Stimulated activated naive B cell treated with anti-CD40 and anti-IgM and Interleukin-4, amounts not matched to agents 10 μg/mL and 1 μg/mL and 100 μg/mL, for 72 hours (primary cell): ENCODE data around the gene ENOX1.

Experiments used
- ATAC-seq, 2 donors: fragments of 150-1000 bp; cut with Tn5 transposase; replicated peaks; 2 replicates each; pipeline ENCODE4 v1.10.0; 2021; ENCODE audit warnings: moderate library complexity in 1 of 2
- DNase-seq: peaks from one replicate; pipeline ENCODE4 v3.0.0; 2021
- H3K27ac Mint-ChIP-seq: one replicate; pipeline ENCODE4 v1.8.0; 2022; ENCODE audit warnings: mild to moderate bottlenecking, mixed read lengths
- H3K27me3 Mint-ChIP-seq, 2 donors: one replicate each; pipeline ENCODE4 v1.8.0; 2022; ENCODE audit warnings: mixed read lengths in 2 of 2
- H3K36me3 Mint-ChIP-seq, 2 donors: one replicate each; pipeline ENCODE4 v1.8.0; 2022; ENCODE audit warnings: mixed read lengths in 2 of 2, mild to moderate bottlenecking in 1 of 2
- H3K4me1 Mint-ChIP-seq, 2 donors: one replicate each; pipeline ENCODE4 v1.8.0; 2022; ENCODE audit warnings: mixed read lengths in 2 of 2, mild to moderate bottlenecking in 1 of 2
- H3K4me3 Mint-ChIP-seq, 2 donors: one replicate each; pipeline ENCODE4 v1.8.0; 2022; ENCODE audit warnings: mild to moderate bottlenecking in 2 of 2, mixed read lengths in 2 of 2, moderate library complexity in 1 of 2
- H3K9me3 Mint-ChIP-seq, 2 donors: one replicate each; pipeline ENCODE4 v1.8.0; 2022; ENCODE audit warnings: mixed read lengths in 2 of 2, mild to moderate bottlenecking in 1 of 2

Gene ENOX1

DNA sequence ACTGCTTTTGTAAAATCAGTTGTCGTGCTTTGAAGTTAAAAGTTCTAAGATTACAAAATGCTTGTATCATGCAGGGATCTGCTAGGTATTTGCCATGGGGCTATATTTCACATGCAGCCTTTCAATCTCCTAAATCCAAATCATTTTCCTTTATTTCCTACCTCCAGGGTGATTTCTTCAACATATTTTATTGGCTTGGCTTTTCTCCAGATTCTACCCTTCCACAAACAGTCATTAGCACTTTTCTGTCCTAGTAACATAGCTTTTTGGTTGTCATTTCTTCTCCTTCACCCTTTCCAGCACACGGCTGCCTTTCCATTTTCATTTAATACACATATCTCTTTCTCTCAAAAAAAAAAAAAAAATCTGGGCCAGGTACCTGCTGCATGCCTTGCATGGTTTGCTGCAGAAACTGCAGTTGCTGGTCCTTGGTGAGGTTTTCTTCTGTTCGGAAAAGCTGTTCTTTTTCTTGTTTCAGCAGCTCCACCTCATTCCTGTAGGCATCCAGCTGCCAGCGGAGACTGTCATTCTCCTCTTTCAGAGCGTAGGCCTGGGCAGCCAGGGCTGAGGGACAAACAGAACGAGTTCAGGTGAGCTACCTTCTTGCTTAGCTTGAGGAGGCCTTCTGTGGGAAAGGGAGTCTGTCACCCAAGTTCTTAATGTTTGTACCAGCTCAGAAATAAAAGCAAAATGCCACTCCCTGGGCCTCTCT lies 488.6 kb downstream of the ENOX1 start:
- H3K4me3 Mint-ChIP-seq, result no peak overlapping the region
- DNase-seq, result no peak
- no peak for ATAC-seq
- no peaks in the 10 kb centered on the region for H3K4me1 Mint-ChIP-seq
- H3K27me3 Mint-ChIP-seq, result peaks cover 4 to 11% of the 10 kb centered on the region in 2 donors
- no peak overlapping the region for H3K27ac Mint-ChIP-seq
- no peaks in the 10 kb centered on the region for H3K36me3 Mint-ChIP-seq
- H3K9me3 Mint-ChIP-seq, result no peaks in the 10 kb centered on the region

DNA sequence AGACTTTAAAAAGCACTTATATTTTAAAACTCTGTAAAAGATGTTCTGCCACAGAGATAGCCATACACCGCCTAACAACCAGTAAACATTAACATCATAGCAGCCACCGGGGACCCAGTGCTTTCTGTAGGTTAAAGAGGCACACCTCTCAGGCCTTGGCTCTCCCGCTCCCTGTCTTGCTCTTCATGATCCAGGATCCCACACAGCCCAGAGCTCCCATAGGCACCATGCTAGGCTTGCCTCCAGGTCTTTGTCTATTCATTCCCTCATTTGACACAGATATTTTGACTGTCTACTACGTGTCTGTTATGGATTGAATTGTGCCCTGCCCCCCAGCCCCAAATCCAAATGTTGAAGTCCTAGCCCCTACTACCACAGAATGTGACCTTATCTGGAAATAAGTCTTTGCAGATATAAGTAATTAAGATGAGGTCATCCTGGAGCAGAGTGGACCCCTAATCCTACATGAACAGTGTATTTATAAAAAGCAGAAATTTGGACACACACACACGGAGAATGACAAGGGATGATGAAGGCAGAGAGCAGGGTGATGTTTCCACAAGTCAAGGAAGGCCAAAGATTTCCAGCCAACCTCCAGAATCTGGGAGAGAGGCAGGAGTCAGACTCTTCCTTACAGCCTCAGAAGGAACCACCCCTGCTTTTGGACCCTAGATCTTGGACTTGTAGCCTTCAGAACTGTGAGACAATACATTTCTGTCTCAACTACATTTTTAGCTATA lies 490.8 kb downstream of the ENOX1 start:
- Mint-ChIP-seq H3K36me3 (no peaks in the 10 kb centered on the region), H3K4me3 (no peak overlapping the region), H3K27ac (no peak overlapping the region), H3K4me1 (no peaks in the 10 kb centered on the region), H3K9me3 (no peaks in the 10 kb centered on the region), H3K27me3 (peaks cover 4 to 11% of the 10 kb centered on the region in 2 donors)
- DNase-seq (no peak), ATAC-seq (no peak)

DNA sequence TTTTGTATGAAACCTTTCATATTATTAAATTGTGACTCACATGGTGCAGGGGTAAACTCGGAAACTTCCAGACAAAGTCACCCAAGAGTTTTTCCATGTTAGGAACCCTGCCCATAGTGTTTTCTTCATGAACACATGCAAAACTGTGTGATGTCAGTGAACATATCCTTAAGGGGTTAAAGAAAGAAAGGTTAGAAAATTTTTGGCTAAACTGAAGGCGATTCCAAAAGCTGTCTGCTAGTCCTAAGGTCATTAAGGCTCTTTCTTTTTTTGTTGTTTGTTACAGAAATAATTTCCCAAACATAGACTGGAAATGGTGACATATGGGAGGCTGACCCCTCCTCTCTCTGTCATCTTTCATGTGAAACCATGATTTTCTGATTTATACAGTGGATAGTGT lies 491.5 kb downstream of the ENOX1 start:
- Mint-ChIP-seq H3K27ac (no peak overlapping the region), H3K4me1 (no peaks in the 10 kb centered on the region), H3K36me3 (no peaks in the 10 kb centered on the region), H3K9me3 (no peaks in the 10 kb centered on the region), H3K27me3 (peaks cover 6 to 11% of the 10 kb centered on the region in 2 donors), H3K4me3 (no peak overlapping the region)
- ATAC-seq (no peak), DNase-seq (no peak)

DNA sequence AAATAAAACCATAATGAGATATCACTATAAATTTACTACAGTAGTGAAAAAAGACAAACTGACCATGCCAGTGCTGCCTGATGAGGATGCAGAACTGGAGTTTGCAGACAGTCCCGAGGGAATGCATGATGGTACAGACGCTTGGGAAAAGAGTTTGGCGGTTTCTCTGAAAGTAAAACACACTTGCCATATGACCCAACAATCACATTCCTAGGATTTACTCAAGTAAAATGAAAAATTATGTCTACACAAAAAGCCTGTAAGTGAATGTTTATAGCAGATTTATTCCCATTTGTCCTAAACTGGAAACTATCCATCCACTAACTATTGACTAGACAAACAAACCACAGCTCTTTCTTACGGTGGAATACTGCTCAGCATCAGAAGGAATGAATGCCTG lies 492.4 kb downstream of the ENOX1 start:
- Mint-ChIP-seq H3K36me3 (no peaks in the 10 kb centered on the region), H3K27me3 (peaks cover 4 to 8% of the 10 kb centered on the region in 2 donors), H3K9me3 (no peaks in the 10 kb centered on the region), H3K27ac (no peak overlapping the region), H3K4me3 (no peak overlapping the region), H3K4me1 (no peaks in the 10 kb centered on the region)
- DNase-seq (no peak), ATAC-seq (no peak)

DNA sequence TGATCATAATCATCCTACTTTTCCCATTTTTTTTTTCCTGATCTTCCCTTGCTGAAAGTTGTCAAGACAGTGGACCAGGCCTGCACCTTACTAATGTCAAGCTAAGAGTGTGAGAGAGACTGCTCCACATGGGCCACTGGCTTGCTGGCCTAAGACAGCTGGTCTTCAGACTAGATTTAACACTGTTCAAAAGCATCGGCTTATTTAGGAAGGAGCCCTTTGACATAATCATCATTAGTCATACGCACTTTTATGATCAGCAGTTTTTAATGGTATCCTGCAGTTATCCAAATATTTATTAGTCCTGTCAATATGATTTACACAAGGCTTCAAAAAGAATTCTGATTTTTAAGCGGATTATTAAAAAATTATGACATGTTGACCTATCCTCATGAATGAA lies 492.8 kb downstream of the ENOX1 start:
- Mint-ChIP-seq H3K4me1 (no peaks in the 10 kb centered on the region), H3K9me3 (no peaks in the 10 kb centered on the region), H3K27ac (no peak overlapping the region), H3K36me3 (no peaks in the 10 kb centered on the region), H3K27me3 (peaks cover 3 to 4% of the 10 kb centered on the region in 2 donors), H3K4me3 (no peak overlapping the region)
- ATAC-seq (no peak), DNase-seq (no peak)

DNA sequence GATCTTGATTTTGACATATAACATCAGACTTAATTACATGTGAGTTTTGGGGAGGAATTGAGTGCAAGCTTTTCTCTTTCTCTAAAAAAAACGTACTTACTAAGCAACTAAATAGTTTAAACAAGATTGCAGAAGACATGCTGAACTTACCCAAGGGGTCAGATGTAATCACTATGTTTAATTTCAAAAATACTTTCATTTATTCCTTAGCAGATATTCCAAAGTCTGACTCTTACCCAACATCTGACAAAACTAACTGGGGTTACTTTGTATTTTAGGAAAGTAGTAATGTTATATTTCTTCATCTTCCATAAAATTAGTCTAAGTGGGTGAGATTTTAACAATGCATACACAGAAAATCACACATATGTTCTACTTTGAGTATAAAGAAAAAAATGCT lies 493.2 kb downstream of the ENOX1 start:
- no peak for ATAC-seq
- Mint-ChIP-seq H3K36me3 (no peaks in the 10 kb centered on the region), H3K4me1 (no peaks in the 10 kb centered on the region), H3K4me3 (no peak overlapping the region), H3K9me3 (no peaks in the 10 kb centered on the region), H3K27me3 (peaks cover 0 to 3% of the 10 kb centered on the region in 2 donors), H3K27ac (no peak overlapping the region)
- DNase-seq, result no peak

DNA sequence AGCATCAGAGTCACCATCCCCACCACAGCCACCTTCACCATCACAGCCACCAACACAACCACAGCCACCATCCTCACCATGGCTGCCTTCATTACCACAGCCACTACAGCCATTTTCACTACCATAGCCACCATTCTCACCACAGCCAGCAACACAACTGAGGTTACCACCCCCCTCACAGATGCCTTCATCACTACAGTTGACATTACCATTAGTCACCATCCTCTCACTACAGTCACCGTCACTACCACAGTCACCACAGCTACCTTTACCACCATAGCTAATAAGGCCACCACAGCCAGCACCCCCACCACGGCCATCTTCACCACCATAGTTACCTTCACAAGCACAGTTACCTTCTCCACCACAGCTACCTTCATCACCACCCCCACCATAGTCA lies 493.8 kb downstream of the ENOX1 start:
- no peak for ATAC-seq
- no peaks in the 10 kb centered on the region for H3K4me1 Mint-ChIP-seq
- peaks cover 0 to 3% of the 10 kb centered on the region in 2 donors for H3K27me3 Mint-ChIP-seq
- no peaks in the 10 kb centered on the region for H3K36me3 Mint-ChIP-seq
- no peak overlapping the region for H3K4me3 Mint-ChIP-seq
- H3K9me3 Mint-ChIP-seq, result no peaks in the 10 kb centered on the region
- no peak for DNase-seq
- H3K27ac Mint-ChIP-seq, result no peak overlapping the region

DNA sequence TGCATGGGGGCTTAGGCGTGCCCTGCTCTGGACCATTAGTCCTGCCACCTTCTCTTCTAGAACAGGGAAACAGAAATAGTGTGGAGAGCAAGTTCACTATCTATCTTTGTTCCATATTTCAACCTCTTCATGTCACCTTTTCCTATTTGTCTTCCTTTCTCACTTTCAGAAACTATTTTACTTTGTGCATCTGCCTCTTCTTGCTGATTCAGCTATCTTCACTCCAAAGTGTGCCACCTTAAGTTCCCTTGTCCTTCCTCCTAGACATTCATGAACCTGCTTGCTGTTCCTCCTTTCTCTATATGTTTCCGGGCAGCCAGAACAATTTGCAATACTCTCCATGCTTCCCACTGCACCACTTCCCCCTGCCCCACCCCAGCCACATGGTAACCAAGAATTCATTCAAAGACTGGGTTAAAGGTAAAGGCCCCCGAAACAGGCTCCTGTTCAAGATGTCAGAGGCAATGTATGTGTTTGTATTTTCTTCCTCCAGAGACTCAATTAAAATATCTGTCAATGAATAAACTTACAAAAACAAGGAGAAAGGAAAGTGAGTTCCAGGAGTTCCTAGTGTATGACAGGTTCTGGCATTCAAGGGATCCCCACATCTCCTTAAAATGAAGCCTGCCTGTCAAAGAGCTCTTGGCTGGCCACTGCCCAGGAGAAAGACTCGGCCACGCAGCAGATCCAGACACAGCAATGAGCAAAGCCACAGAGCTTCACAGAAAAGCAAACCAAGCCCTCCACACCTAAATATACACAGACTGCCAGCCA lies 495.3 kb downstream of the ENOX1 start:
- no peak for ATAC-seq
- DNase-seq, result no peak
- Mint-ChIP-seq H3K4me3 (no peak overlapping the region), H3K27me3 (peaks cover 0 to 3% of the 10 kb centered on the region in 2 donors), H3K36me3 (no peaks in the 10 kb centered on the region), H3K4me1 (no peaks in the 10 kb centered on the region), H3K27ac (no peak overlapping the region), H3K9me3 (no peaks in the 10 kb centered on the region)

DNA sequence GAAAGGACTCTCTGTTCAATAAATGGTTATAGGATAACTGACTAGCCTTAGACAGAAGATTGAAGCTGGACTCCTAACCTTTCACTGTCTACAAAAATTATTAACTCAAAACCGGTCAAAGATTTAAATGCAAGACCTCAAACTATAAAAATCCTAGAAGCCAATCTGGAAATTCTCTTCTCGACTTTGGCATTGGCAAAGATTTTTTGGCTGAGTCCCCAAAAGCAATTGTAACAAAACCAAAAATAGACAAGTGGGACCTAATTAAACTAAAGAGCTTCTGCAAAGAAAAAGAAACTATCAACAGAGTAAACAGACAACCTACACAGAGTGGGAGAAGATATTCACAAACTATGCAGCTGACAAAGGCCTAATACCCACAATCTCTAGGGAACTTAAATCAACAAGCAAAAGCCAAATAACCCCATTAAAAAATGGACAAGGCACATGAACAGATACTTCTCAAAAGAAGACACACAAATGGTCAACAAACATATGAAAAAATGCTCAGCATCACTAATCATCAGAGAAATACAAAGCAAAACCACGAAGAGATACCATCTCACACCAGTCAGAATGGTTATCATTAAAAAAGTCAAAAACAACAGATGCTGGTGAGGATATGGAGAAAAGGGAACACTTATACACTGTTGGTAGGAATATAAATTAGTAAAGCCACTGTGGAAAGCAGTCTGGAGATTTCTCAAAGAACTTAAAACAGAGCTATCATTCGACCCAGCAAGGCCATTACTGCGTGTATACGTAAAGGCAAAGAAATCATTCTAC lies 497.1 kb downstream of the ENOX1 start:
- DNase-seq, result no peak
- Mint-ChIP-seq H3K4me3 (no peak overlapping the region), H3K27ac (no peak overlapping the region), H3K9me3 (no peaks in the 10 kb centered on the region), H3K4me1 (no peaks in the 10 kb centered on the region), H3K27me3 (peaks cover 4 to 11% of the 10 kb centered on the region in 2 donors), H3K36me3 (no peaks in the 10 kb centered on the region)
- no peak for ATAC-seq

DNA sequence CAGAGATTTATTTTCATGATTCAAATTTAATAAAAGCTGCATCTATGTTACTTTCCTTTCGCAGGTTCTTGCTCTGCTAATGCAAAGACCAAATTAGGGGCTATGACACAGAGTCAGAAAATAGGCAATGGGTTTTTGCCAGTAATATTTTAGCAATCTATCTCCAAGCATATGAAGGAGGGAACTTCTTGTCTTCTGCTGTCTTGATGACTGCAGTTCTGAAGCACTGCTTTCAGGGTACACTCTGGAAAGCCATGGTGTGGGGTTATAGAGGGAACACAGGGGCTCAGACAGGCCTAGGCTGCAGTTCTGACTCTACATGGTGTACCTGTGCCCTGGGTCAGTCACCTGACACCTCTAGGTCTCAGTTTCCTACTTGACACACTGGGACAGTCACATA lies 500.0 kb downstream of the ENOX1 start:
- H3K36me3 Mint-ChIP-seq, result no peaks in the 10 kb centered on the region
- no peak overlapping the region for H3K4me3 Mint-ChIP-seq
- ATAC-seq (no peak), DNase-seq (no peak)
- H3K27me3 Mint-ChIP-seq, result peaks cover 4 to 13% of the 10 kb centered on the region in 2 donors
- H3K9me3 Mint-ChIP-seq, result no peaks in the 10 kb centered on the region
- H3K4me1 Mint-ChIP-seq, result no peaks in the 10 kb centered on the region
- H3K27ac Mint-ChIP-seq, result no peak overlapping the region

DNA sequence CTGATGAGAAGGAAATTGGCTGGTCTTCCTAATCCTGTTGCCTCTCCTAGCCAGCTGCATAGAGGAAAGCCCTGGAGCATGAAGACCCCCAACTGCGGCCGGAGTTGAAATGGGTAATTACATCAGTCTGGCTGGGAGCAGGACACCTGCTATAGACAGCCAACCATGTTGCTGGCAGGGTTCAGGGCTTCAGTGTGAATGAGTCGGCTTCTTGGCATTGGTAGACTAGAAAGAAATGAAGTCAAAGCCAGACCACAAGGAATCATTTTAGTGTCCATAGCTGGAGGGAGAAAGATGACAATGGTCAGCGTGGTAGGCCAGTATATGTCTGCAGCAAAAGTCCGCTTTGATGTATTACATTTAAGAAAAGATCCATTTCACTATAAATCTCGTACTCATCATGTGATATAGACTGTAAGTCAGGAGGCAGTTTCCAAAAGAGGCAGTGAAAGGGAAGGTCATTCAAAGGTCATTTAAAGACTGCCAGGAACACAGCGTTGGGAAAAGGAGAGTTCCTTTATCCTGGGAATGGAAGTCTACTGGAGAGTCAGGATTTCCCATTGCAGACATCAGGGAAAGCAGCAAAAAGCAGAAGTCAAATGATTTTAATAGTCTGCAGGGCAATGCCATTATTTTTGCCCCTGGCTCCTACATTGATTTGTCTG lies 500.7 kb downstream of the ENOX1 start:
- DNase-seq (no peak), ATAC-seq (no peak)
- Mint-ChIP-seq H3K4me1 (no peaks in the 10 kb centered on the region), H3K27me3 (peaks cover 4 to 13% of the 10 kb centered on the region in 2 donors), H3K9me3 (no peaks in the 10 kb centered on the region), H3K27ac (no peak overlapping the region), H3K4me3 (no peak overlapping the region), H3K36me3 (no peaks in the 10 kb centered on the region)

DNA sequence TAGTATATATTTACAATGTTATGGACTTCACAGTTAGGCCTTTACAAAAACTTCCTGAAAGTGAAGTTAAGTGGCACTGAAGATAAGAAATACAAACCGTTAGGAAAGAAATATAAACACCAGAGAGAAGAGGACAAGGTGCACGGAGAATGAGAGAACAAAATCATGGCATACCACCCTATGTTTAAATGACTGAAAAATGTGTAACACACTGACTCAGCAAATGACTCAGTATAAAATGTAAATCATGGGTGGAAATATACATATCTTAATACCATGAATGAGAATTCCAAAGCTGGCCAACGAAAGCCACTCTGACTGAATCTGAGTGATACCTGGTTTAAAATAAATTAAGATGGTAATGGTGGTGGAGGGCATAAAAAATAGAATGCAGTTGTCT lies 502.6 kb downstream of the ENOX1 start:
- DNase-seq (no peak), ATAC-seq (no peak)
- Mint-ChIP-seq H3K4me1 (no peaks in the 10 kb centered on the region), H3K9me3 (no peaks in the 10 kb centered on the region), H3K27ac (no peak overlapping the region), H3K27me3 (peaks cover 4 to 10% of the 10 kb centered on the region in 2 donors), H3K36me3 (no peaks in the 10 kb centered on the region), H3K4me3 (no peak overlapping the region)

DNA sequence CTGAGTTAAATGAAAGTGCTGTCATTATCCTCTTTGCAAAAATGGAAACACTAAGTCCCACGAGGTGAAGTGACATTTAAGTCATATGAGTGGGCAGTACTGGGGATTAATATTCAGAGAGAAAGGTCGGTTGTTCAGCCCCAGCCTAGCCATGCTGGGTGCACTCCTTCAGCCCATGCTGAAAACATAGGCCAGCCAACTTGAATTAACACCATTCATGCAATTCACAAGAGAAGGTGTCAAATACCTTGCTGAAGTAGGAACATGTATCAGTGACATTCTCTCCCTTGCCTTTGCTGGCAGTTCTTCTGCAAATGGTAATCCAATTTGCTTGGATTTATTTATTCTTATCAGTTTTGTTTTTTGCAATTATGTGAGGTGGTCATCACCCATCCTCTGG lies 507.1 kb downstream of the ENOX1 start:
- H3K27me3 Mint-ChIP-seq, result peaks cover 0 to 8% of the 10 kb centered on the region in 2 donors
- no peak overlapping the region for H3K4me3 Mint-ChIP-seq
- DNase-seq, result no peak
- H3K4me1 Mint-ChIP-seq, result no peaks in the 10 kb centered on the region
- no peaks in the 10 kb centered on the region for H3K36me3 Mint-ChIP-seq
- H3K27ac Mint-ChIP-seq, result no peak overlapping the region
- no peaks in the 10 kb centered on the region for H3K9me3 Mint-ChIP-seq
- no peak for ATAC-seq

DNA sequence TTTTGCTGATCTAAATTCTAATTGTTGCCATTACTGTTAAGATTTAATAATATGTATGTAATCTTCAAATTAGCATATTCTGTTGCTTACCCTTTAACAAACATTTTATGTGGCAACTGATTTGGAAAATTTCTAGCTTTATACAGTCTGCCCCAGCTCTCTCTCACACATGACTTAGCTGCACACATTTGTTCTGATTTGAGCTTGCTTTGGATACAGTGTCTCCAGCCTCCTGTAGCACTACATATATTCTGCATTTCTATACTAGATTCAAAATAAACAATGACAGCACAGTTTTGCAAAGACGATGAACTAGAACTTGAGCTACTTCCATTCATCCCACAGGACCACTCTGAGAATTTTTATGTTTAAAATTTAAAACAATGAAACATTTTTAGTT lies 508.6 kb downstream of the ENOX1 start:
- no peak for DNase-seq
- no peak for ATAC-seq
- Mint-ChIP-seq H3K9me3 (no peaks in the 10 kb centered on the region), H3K4me1 (no peaks in the 10 kb centered on the region), H3K27ac (no peak overlapping the region), H3K36me3 (no peaks in the 10 kb centered on the region), H3K4me3 (no peak overlapping the region), H3K27me3 (peaks cover 0 to 6% of the 10 kb centered on the region in 2 donors)
